ENCODE results near the gene MED10. TPM values are rescaled to one million over a fixed set of nuclear protein-coding genes. Genes with fewer than 3 reads are reported as not detected.

MED10 gene
- total and polyA plus RNA-seq, 2 donors (not counting 3 experiments of a cell fraction or from before 2014, with no cell fraction given) = 55.6 to 56.3 TPM

DNA sequence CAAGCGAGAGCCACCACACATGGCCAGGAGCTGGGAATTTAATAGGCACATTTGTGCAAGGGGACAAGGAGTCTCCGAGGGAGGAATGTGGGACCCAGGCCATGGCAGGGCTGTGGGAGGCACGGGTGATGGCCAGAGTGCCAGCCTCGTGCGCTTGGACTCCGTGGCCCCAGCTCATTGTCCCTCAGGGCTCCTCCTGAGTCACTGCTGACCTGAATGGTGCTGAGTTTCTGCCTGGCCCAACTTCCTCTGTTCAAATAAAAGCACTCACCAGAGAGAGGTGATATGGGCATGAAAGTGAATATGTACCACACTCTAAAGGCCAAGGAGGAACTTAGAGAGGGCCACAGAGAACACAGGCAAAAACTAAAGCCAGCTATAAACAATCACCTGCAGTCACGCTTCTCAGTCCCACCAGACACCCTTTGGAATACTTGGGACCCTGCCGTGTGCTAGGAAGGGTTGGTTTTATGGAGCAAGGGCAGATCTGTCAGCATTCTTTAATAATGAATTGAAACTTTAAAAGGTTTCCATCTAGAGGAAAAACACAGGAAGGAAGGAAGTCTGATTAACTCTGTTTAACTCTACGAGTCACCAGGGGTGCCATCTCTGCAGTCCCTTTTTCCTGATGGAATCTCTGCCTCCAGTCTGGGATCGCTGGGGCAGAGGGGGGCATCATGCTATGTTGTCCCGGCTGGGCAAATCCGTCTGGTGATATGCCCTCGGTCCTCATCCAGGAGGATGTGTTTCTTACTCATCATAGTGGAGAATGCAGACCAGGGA lies 45.2 kb upstream of the MED10 start:
- dilution Hi-C loops (cut with MboI; ENCODE audit: extremely low pct_ligation_motif_present, low sequenced_read_pairs) = no loop called here
- ChIA-PET POLR2A (no interaction called here), CTCF (interaction anchor here (0.9 to 4.4 kb wide), 2 partner anchors 11 to 130 kb away, joined by 3 to 48 read pairs; no protein-coding TSS in a partner anchor)
- Histone ChIP-seq H3K4me1 (ENCODE audit: control insufficient read depth, extremely low read depth, insufficient read depth, low read length) (peaks cover 44% of the 10 kb centered on the region), H3K27ac (ENCODE audit: insufficient read depth, low read depth, low read length) (peak overlapping the region; percentile 83), H2AFZ (ENCODE audit: low read depth, low read length) (peak overlapping the region; percentile 90), H3K27me3 (ENCODE audit: control insufficient read depth in 2 of 2, insufficient read depth in 2 of 2, low read length in 2 of 2) (no peaks in the 10 kb centered on the region), H3K79me2 (ENCODE audit: control insufficient read depth, insufficient read depth, low read length) (no peaks in the 10 kb centered on the region), H3K4me2 (ENCODE audit: insufficient read depth, low read length) (peak overlapping the region; percentile 80), H3K9ac (replicated peaks; ENCODE audit: extremely low read depth, insufficient read depth, low read length) (peak overlapping the region; percentile 36), H4K20me1 (replicated peaks; ENCODE audit: control insufficient read depth, extremely low read depth, insufficient read depth, low read length) (no peaks in the 10 kb centered on the region), H3K9me1 (replicated peaks; ENCODE audit: control insufficient read depth, extremely low read depth, insufficient read depth, low read length) (no peaks in the 10 kb centered on the region), H3K4me3 (replicated peaks in 1 of 3; ENCODE audit: insufficient read depth in 1 of 3, low read depth in 1 of 3, low read length in 3 of 3) (no peak overlapping the region), H3K9me3 (replicated peaks; ENCODE audit: control insufficient read depth, insufficient read depth, low read length) (no peaks in the 10 kb centered on the region), H3K36me3 (ENCODE audit: control insufficient read depth in 2 of 2, extremely low read depth in 1 of 2, insufficient read depth in 2 of 2, low read length in 2 of 2) (no peaks in the 10 kb centered on the region)
- TF ChIP-seq, protein P1, sequence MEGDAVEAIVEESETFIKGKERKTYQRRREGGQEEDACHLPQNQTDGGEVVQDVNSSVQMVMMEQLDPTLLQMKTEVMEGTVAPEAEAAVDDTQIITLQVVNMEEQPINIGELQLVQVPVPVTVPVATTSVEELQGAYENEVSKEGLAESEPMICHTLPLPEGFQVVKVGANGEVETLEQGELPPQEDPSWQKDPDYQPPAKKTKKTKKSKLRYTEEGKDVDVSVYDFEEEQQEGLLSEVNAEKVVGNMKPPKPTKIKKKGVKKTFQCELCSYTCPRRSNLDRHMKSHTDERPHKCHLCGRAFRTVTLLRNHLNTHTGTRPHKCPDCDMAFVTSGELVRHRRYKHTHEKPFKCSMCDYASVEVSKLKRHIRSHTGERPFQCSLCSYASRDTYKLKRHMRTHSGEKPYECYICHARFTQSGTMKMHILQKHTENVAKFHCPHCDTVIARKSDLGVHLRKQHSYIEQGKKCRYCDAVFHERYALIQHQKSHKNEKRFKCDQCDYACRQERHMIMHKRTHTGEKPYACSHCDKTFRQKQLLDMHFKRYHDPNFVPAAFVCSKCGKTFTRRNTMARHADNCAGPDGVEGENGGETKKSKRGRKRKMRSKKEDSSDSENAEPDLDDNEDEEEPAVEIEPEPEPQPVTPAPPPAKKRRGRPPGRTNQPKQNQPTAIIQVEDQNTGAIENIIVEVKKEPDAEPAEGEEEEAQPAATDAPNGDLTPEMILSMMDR (IDR thresholded peaks at IDR 0.05; ENCODE audit: extremely low read depth in 1 of 2, insufficient read depth in 1 of 2, low read depth in 1 of 2, low read length in 2 of 2) = no peak
- peak; percentile 66 for TF ChIP-seq GATA2 (IDR thresholded peaks at IDR 0.05; ENCODE audit: insufficient read depth, insufficient read length, low read depth, low read length)
- TF ChIP-seq POLR2AphosphoS5 (IDR thresholded peaks at IDR 0.05; ENCODE audit: insufficient read depth, low read depth, low read length) = peak; percentile 44
- TF ChIP-seq, protein P2, sequence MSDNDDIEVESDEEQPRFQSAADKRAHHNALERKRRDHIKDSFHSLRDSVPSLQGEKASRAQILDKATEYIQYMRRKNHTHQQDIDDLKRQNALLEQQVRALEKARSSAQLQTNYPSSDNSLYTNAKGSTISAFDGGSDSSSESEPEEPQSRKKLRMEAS (IDR thresholded peaks at IDR 0.05; ENCODE audit: insufficient read depth, insufficient read length) = no peak
- TF ChIP-seq MYC (IDR thresholded peaks at IDR 0.05; ENCODE audit: low read depth, low read length) = no peak
- no peak for TF ChIP-seq POLR2A (IDR thresholded peaks at IDR 0.05; ENCODE audit: low read depth, low read length)
- TF ChIP-seq FOS (IDR thresholded peaks at IDR 0.05; ENCODE audit: borderline replicate concordance, insufficient read depth, low read length) = peak; percentile 72
- TF ChIP-seq JUN (IDR thresholded peaks at IDR 0.05; ENCODE audit: borderline replicate concordance, insufficient read depth, insufficient read length, low read depth) = peak; percentile 38
- no peak for TF ChIP-seq EZH2 (IDR thresholded peaks at IDR 0.05; ENCODE audit: borderline replicate concordance, low read depth, low read length, severe bottlenecking)
- DNase-seq (ENCODE audit: low read depth, low spot score) (peak; percentile 34), FAIRE-seq (peak; percentile 84)
- intact Hi-C loops (cut with micrococcal nuclease) = loop anchor here (1.0 to 2.0 kb wide), 3 partner anchors 45 to 209 kb away; partner anchors contain the start of genes MED10, NSUN2 and SRD5A1
- BruUV-seq (replicated peaks) = TSS peak; percentile 76

Data from endothelial cell of umbilical vein (primary cell).